ENCODE results near the gene COMMD4. TPM values are rescaled to one million over a fixed set of nuclear protein-coding genes. Genes with fewer than 3 reads are reported as not detected.

COMMD4 gene
- total RNA-seq, 1 experiment from 2014 or later: 94.3 TPM

DNA sequence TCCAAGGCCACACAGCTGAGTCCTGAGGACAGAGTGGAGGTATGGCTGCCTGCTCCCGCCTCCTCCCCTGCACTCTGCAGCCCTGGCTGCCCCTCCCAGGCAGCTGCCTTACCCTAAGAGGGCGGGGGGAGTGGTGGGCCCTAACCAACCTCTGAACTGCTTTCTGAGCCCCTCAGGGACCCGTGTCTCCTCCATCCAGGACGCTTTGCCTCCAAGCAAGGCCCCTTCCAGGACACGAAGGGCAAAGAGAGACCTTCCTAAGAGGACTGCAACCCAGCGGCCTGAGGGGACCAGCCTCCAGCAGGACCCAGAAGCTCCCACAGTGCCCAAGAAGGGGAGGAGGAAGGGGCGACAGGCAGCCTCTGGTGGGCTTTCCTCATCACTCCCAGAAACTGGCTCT is 18.6 kb downstream of the COMMD4 start:
- intact Hi-C loops (cut with micrococcal nuclease; ENCODE audit: unreplicated experiment): no loop called here
- Mint-ChIP-seq H3K9me3 (ENCODE audit: unreplicated experiment) (no peaks in the 10 kb centered on the region), H3K27me3 (ENCODE audit: insufficient read depth, unreplicated experiment) (no peaks in the 10 kb centered on the region), H3K4me3 (ENCODE audit: unreplicated experiment) (no peak overlapping the region), H3K36me3 (ENCODE audit: insufficient read depth, unreplicated experiment) (no peaks in the 10 kb centered on the region), H3K27ac (ENCODE audit: unreplicated experiment) (no peak overlapping the region), H3K4me1 (ENCODE audit: low read depth, unreplicated experiment) (no peaks in the 10 kb centered on the region)
- DNase-seq: no peak
- Histone ChIP-seq H3K4me3 (ENCODE audit: low read depth, low read length) (no peak overlapping the region), H3K9me3 (no peaks in the 10 kb centered on the region), H3K36me3 (ENCODE audit: control insufficient read depth, insufficient read depth, low read length) (no peaks in the 10 kb centered on the region), H3K4me1 (no peaks in the 10 kb centered on the region), H3K27me3 (replicated peaks; ENCODE audit: control insufficient read depth, insufficient read depth, low read length) (no peaks in the 10 kb centered on the region)
- ChIA-PET CTCF (no interaction called here), POLR2A (no interaction called here)
- TF ChIP-seq, protein P1, sequence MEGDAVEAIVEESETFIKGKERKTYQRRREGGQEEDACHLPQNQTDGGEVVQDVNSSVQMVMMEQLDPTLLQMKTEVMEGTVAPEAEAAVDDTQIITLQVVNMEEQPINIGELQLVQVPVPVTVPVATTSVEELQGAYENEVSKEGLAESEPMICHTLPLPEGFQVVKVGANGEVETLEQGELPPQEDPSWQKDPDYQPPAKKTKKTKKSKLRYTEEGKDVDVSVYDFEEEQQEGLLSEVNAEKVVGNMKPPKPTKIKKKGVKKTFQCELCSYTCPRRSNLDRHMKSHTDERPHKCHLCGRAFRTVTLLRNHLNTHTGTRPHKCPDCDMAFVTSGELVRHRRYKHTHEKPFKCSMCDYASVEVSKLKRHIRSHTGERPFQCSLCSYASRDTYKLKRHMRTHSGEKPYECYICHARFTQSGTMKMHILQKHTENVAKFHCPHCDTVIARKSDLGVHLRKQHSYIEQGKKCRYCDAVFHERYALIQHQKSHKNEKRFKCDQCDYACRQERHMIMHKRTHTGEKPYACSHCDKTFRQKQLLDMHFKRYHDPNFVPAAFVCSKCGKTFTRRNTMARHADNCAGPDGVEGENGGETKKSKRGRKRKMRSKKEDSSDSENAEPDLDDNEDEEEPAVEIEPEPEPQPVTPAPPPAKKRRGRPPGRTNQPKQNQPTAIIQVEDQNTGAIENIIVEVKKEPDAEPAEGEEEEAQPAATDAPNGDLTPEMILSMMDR (IDR thresholded peaks at IDR 0.05; ENCODE audit: insufficient read depth in 1 of 2, low read depth in 1 of 2, low read length in 1 of 2, severe bottlenecking in 1 of 2, unreplicated experiment in 1 of 2): no peak
- no TSS peak for BruUV-seq (replicated peaks)

- Mint-ChIP-seq H3K27me3 (ENCODE audit: insufficient read depth, unreplicated experiment) (no peaks in the 10 kb centered on the region), H3K9me3 (ENCODE audit: unreplicated experiment) (no peaks in the 10 kb centered on the region), H3K4me3 (ENCODE audit: unreplicated experiment) (no peak overlapping the region), H3K36me3 (ENCODE audit: insufficient read depth, unreplicated experiment) (no peaks in the 10 kb centered on the region), H3K4me1 (ENCODE audit: low read depth, unreplicated experiment) (no peaks in the 10 kb centered on the region), H3K27ac (ENCODE audit: unreplicated experiment) (no peak overlapping the region)
- H3K9me3 ChIP-seq: no peaks in the 10 kb centered on the region
- no TSS peak for BruUV-seq (replicated peaks)
- no peaks in the 10 kb centered on the region for H3K36me3 ChIP-seq (ENCODE audit: control insufficient read depth, insufficient read depth, low read length)
- no peaks in the 10 kb centered on the region for H3K4me1 ChIP-seq
- intact Hi-C loops (cut with micrococcal nuclease; ENCODE audit: unreplicated experiment): no loop called here
- CTCF ChIA-PET: no interaction called here
- TF ChIP-seq, protein P1 (IDR thresholded peaks at IDR 0.05; ENCODE audit: insufficient read depth in 1 of 2, low read depth in 1 of 2, low read length in 1 of 2, severe bottlenecking in 1 of 2, unreplicated experiment in 1 of 2): no peak
- POLR2A ChIA-PET: no interaction called here
- no peak overlapping the region for H3K4me3 ChIP-seq (ENCODE audit: low read depth, low read length)
- no peak for DNase-seq
- no peaks in the 10 kb centered on the region for H3K27me3 ChIP-seq (replicated peaks; ENCODE audit: control insufficient read depth, insufficient read depth, low read length)
These were observed 19.5 kb downstream of the COMMD4 start for GRCh38 chr15:75355369-75355768.

DNA sequence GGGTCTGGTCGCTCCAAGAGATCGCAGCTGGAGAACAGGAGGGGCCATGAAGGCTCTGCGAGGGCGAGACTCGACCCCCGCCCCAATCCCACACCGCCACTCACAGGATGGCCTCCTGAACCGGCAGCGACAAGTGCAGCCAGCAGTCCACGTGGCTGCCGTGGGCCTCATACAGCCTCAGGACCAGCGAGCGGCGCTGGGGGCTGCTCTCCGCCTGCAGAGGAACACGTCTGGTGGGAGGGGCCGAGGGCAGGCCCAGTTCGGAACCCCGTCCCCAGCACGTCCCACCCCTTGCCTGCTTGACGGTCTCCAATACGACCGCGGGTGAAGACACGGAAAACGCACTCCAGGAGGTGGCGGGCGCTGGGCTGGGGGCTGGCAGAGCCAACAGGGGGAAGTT is 20.1 kb downstream of the COMMD4 start:
- no peaks in the 10 kb centered on the region for H3K27me3 Mint-ChIP-seq (ENCODE audit: insufficient read depth, unreplicated experiment)
- POLR2A ChIA-PET: no interaction called here
- H3K9me3 ChIP-seq: no peaks in the 10 kb centered on the region
- H3K4me3 ChIP-seq (ENCODE audit: low read depth, low read length): no peak overlapping the region
- intact Hi-C loops (cut with micrococcal nuclease; ENCODE audit: unreplicated experiment): no loop called here
- no peaks in the 10 kb centered on the region for H3K9me3 Mint-ChIP-seq (ENCODE audit: unreplicated experiment)
- H3K27ac Mint-ChIP-seq (ENCODE audit: unreplicated experiment): no peak overlapping the region
- no peaks in the 10 kb centered on the region for H3K36me3 Mint-ChIP-seq (ENCODE audit: insufficient read depth, unreplicated experiment)
- CTCF ChIA-PET: no interaction called here
- H3K4me1 Mint-ChIP-seq (ENCODE audit: low read depth, unreplicated experiment): no peaks in the 10 kb centered on the region
- H3K4me1 ChIP-seq: no peaks in the 10 kb centered on the region
- no peak for DNase-seq
- H3K36me3 ChIP-seq (ENCODE audit: control insufficient read depth, insufficient read depth, low read length): no peaks in the 10 kb centered on the region
- H3K27me3 ChIP-seq (replicated peaks; ENCODE audit: control insufficient read depth, insufficient read depth, low read length): no peaks in the 10 kb centered on the region
- BruUV-seq (replicated peaks): no TSS peak
- H3K4me3 Mint-ChIP-seq (ENCODE audit: unreplicated experiment): no peak overlapping the region
- TF ChIP-seq, protein P1 (IDR thresholded peaks at IDR 0.05; ENCODE audit: insufficient read depth in 1 of 2, low read depth in 1 of 2, low read length in 1 of 2, severe bottlenecking in 1 of 2, unreplicated experiment in 1 of 2): no peak
